Activated gamma-delta T cell treated with Interleukin-2 at 50 U/mL for 16 hours (primary cell): ENCODE results near the gene OR11H12.
"Not testable (repeated sequence)": the region's sequence is repeated elsewhere in the genome, so short reads cannot be mapped to it uniquely, and the experiment has no call there.

Experiments
- DNase-seq: peaks from one replicate; pipeline ENCODE4 v3.0.0-alpha.2; 2020

OR11H12 gene

DNA sequence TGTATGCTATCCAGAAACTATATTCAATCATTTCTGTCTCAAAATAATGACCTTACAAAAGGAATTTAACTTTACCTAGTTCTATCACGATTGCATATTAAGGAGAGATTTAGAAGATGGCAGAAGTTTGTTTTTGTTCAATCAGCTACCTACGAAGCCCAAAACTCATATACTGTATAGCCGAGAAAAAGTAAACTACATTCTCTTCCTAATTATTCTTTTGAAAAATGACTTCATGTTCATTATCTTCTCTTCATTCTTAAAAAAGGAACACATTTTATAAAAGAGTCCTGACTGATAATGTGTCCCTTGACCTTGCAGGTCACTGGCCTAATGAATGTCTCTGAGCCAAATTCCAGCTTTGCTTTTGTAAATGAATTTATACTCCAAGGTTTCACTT lies at the start of gene OR11H12:
OR11H12 (plus strand) TSS at position 301 of the 400 bp plus-strand sequence; CDS start at position 301, 0 bp downstream.
- DNase-seq: not testable (repeated sequence)

DNA sequence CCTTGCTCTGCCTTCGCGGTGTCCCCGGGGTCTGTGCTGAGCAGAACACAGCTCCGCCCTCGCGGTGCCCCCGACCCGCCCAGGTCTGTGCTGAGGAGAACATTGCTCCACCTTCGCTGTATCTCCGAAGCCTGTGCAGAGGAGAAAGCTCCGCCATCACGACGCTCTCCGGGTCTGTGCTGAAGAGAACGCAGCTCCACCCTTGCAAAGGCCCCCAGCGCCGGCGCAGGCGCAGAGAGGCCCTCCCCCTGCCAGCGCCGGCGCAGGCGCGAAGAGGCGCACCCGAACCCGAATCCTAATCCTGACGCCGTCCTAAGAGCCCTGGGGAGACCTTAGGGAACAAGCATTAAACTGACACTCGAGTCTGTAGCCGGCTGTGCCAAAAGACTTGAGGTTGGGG lies 18.0 kb upstream of the OR11H12 start:
- DNase-seq: not testable (repeated sequence)

GRCh38 chr14:18626610-18627213 lies 25.8 kb downstream of the OR11H12 start:
- DNase-seq: not testable (repeated sequence)

- not testable (repeated sequence) for DNase-seq
Measured at GRCh38 chr14:18636066-18636465, 35.1 kb downstream of the OR11H12 start.

GRCh38 chr14:18638032-18638431 lies 37.1 kb downstream of the OR11H12 start:
- not testable (repeated sequence) for DNase-seq

GRCh38 chr14:18638785-18639184 lies 37.9 kb downstream of the OR11H12 start:
- DNase-seq: not testable (repeated sequence)

DNA sequence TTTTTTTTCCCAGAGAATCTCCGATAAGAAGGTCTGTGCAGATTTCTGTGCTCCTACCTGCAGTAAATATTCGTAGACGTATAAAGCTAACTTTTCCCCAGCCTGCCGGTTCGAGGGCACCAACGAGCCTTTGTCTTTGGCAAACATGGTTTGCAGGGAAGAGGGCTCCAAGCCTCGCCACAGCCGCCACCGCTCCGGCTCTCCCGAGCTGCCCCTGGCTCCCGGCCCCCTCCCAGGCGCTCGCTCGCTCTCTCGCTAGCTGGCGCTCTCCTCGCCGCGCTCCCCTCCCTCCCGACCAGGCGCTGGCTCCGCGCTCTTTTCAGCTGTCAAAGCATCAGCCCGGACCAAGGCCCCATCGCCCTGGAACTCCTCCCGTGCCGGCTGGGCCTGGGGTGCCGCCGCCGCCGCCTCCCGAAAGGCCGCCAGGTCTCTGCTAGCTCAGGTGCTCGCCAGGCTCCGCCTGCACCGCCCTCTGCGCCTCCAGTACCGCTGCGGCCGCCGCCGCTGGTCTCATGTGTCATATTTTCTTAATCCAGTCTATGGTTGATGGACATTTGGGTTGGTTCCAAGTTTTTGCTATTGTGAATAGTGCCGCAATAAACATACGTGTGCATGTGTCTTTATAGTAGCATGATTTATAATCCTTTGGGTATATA lies 45.3 kb downstream of the OR11H12 start:
- not testable (repeated sequence) for DNase-seq
